ENCODE measurements around the gene LETM1. TPM values are rescaled to one million over a fixed set of nuclear protein-coding genes. Genes with fewer than 3 reads are reported as not detected.

The LETM1 gene
- total and polyA plus RNA-seq, 2 of the 8 experiments (the other 6 are each of a cell fraction or from before 2014, with no cell fraction given): 19.8 to 50.1 TPM

GRCh38 chr4:1830642-1831228, 25.2 kb downstream of the LETM1 start (continued):
- no peak for TF ChIP-seq ATF2 (IDR thresholded peaks at IDR 0.05; ENCODE audit: low read length)
